Effector CD8-positive, alpha-beta T cell (primary cell): Measurements from ENCODE around the gene MCM5.
"Not testable (repeated sequence)": the region's sequence is repeated elsewhere in the genome, so short reads cannot be mapped to it uniquely, and the experiment has no call there.

Experiments
- DNase-seq: peaks from one replicate; lab custom pipeline; 2025; lab: John Stamatoyannopoulos, UW

Gene MCM5

DNA sequence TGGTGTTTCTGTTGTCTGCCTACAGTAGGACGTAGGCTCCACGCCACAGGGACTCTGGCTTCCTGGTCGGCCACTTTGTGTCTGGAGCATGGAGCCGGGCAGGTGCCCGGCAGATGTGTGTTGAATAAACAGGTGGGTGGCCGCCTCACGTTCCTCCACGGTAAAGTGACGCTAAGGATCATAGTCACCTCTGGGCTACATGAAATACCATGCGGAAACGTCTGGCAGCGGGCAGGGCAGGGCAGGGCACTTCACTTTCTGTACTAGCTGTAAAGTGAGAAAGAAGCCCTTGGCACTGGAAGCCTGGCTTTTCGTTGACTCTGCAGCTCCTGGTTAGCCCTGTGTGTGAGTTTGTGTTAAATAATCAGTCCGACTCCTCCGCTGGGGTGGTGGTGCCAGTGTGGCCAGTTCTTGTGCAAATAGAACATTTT, 52.4 kb downstream of the MCM5 start:
- DNase-seq, result no peak

DNA sequence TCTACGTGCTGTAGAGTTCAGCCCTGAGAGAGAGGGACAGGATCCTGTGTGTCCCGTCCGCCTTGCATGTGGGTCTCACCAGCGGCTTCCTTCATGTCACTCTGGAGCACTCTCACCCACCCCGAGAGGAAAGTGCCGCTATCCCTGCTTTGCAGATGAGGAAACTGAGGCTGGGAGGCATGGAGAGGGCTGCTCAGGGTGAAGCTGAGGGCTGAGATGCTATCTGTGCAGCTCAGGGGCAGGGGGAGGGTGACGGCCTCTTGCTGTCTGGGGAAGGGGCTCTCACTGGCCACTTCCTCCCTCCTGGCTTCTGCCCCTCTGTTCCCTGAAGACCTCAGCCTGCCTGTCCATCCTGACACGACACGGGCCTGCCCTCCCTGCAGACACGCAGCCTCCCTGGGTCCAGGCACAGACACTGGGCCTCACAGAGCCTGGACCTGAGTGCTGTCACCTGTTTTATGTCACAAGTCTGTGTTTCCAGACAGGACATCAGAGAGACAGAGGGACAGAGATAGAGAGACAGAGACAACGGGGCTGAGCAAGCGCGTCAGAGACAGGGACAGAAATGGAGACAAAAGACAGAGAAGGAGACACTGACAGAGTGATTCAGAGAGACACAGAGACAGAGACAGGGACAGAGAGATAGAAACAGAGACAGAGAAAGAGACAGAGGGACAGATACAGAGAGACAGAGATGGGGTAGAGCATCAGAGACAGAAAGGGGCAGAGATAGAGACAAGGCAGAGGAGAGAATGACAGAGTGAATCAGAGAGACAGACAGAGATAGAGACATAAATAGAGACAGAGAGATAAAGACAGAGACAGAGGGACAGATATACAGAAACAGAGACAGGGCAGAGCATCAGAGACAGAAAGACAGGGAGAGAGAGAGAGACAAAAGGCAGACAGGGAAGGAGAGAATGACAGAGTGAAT, 53.1 kb downstream of the MCM5 start:
- no peak for DNase-seq

DNA sequence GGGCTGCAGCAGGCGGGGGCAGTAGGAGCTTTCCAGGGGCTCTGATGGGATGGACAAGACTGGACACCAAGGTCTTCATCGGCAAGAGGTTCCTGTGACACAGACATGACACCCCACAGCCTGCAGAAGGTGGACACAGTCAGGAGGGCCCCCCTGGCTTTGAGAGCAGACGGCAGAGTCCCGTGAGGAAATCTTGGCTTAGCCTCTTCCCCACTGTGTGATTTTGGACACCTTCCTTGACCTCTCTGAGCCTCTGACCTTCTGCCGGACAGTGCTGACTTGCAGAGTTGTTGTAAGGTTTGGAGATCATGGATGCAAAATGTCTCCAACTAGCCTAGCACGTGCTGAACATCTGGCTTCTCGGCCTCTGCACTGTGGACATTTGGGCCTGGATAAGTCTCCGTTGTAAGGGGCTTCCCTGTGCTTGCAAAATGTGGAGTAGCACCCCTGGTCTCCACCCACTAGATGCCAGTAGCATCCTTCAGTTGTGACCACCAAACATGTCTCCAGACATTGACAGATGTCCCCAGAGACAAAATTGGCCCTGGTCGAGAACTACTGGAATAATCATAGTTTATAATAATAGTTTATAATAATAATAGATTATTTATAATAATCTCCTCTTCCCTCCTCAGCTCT, 54.6 kb downstream of the MCM5 start:
- no peak for DNase-seq

DNA sequence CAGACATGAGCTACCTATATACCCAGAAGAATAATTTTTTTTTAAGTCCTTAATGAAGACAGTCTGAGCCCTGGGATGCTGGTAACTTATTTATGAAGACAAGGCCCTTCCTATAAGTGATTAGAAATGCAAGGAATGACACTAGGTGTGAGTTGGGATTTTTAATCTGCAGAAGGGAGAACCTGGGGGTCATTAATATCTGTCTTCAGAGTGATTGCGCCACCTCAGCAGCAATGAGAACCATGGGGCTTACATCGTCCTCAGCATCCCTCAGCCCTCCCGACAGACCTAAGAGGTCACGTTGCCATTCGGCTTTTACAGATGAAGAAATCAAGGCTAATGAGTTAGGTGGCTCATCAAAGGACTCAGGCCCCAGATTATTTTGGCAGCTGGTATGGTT, 55.6 kb downstream of the MCM5 start:
- DNase-seq, result no peak

DNA sequence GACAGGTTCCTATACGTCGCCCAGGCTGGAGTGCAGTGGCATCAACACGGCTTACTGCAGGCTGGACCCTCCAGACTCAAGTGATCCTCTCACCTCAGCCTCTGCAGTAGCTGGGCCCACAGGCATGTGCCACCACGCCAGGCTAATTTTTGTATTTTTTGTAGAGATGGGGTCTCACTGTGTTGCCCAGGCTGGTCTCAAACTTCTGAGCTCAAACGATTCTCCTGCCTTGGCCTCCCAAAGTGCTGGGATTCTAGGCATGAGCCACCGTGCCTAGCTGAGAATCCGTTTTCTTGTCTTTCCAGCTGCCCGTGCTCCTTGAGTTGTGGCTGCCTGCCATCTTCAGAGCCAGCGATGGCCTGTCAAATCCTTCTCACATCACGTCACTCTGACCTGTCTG, 56.8 kb downstream of the MCM5 start:
- no peak for DNase-seq

DNA sequence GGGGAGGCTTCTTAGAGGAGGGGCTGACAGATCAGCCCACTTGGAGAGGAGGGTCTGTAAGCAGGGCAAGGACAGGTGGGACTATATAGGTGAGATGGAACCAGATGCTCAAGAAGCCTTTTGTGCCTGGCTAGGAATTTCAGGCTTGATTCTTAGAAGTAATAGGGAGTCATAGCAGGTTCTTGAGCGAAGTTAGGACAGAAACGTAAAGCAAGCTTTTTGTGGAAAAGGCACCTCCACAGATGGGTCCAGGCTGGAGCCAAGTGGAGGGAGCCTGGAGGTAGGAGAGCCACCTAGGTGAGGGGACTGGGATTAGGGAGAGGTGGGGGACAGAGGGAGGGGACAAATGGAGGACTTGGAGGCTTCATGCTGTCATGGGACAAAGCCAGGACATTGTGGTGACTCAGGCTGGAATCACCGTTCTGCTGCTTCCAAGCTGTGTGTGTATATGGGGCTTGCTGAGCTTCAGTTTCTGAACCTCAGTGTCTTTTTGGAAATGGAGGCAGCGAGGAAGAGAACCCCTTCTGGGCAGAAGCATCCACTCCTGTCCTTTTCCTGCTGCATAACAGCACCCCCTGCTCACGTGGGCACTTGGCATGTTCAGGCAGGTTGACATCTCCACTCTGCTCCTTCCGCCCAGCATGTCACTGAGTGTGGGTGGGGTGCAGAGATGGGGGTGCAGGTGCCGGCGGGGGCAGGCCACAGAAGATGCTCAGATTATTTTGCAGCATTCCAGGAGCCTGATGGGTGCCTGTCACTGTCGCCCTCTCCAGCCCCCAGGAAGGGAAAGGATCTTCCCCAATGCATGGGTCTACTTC, 58.0 kb downstream of the MCM5 start:
- no peak for DNase-seq

DNA sequence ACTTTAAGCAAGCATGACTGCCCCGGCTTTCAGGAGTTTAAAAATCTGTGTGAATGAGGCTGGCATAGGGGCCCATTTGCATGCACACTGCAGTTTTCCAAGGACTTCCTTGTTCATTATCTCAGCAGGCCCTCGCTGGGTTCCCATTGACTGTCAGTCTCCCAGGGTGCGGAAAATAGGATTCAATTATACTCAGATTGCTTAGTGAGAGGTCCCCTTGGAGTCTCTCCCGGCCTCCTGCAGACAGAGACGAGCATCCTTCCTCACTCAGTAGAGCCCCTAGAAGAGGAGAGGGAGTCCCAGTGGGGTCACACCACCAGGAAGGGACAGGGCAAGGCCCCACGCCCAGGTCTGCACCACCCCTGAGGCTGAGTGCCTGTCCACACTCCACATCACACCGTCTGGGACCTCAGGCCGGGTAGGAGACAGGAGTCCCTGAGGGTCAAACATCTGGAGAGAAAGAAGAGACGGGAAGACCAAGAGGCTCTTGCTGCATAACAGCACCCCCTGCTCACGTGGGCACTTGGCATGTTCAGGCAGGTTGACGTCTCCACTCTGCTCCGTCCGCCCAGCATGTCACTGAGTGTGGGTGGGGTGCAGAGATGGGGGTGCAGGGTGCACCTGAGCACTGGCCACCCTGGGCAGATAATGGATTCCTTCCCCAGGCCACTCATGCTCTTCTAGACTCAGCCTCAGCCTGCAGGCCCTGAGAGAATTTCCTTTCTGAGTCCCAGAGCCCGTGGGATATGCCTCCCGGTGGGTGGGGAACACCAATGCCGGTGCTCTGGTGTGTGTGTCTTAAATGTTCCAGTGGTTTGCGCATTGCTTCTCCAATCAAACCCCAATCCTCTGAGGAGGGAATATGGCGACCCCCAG, 58.8 kb downstream of the MCM5 start:
- DNase-seq, result no peak

DNA sequence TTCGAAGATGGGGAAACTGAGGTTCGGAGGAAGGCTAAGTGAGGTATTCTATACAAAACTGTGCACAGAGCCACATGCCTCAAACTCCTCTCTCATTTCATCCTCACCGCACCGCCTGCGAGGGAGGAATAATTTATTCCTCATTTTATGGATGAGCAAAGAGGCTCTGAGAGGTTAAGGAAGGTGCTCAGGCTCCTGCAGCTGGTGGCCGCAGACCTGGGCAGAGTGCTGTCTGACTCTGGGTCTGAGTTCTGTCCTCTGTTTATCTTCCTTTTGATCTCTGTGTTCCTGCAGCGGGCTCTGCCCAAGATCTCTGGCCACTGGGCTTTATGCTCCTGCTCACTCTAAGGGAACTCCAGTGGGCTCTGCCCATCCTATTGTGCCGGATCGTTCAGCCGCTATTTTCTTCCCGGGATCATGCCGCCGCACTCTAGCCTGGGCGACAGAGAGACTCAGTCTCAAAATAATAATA, 59.5 kb downstream of the MCM5 start:
- DNase-seq, result no peak

DNA sequence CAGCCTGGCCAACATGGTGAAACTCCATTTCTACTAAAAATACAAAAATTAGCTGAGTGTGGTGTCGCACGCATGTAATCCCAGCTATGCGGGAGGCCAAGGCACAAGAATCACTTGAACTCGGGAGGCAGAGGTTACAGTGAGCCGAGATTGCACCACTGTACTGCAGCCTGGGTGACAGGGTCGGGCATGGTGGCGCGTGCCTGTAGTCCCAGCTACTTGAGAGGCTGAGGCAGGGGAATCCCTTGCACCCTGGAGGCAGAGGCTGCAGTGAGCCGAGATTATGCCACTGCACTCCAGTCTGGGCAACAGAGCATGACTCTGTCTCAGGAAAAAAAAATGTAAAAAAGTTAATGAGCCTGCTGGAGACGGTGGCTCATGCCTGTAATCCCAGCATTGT, 60.0 kb downstream of the MCM5 start:
- DNase-seq, result not testable (repeated sequence)

DNA sequence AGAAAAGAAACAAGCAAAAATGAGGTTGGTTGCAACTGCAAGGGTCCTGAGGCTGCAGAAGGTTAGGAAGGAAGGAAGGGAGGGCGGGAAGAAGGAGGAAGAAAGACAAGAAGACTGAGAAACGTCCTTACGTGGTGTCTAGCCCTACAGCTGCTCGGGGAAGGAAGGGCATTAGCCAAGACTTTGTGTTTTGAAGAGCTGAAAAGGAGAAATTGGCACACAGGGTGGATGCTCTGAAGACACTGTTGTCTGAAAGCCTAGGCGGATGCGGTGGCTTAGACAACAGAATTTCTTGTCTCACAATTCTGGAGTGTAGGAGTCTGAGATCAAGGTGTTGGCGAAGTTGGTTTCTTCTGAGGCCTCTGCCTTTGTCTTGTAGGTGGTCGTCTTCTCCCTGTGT, 60.7 kb downstream of the MCM5 start:
- DNase-seq, result no peak

DNA sequence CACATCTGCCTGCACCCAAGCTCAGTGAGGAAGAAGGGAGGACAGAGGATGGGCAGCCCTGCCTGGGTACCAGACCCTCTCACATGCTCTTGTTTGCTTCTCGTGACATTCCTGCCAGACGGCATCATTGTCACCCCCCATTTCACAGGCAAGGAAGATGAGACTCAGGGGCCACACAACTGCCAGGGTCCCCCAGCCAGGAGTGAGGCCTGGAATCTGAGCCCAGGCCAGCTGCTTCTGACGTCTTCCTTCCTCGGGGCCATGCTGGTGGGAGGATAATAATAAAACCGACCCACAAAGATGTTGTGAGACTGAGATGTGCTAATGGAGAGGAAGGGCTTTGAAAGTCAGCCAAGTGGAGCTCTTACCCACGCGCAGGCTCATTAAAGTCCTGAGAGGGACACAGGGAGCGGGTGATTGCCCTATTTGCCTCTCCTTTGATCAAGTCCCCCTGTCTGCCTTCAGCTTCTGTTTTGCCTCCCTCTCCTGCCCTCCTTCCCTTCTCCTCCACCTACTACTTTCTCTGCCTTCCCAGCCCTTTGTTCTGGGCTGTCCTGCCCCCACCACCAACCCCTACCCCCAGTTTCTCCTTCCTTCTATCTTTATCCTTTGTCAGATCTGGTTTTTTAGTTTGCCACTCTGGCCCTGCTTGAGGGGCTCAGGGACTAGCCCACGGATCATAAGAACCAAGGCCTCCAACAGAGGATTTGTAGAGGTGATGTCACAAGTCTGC, 62.7 kb downstream of the MCM5 start:
- DNase-seq, result no peak

DNA sequence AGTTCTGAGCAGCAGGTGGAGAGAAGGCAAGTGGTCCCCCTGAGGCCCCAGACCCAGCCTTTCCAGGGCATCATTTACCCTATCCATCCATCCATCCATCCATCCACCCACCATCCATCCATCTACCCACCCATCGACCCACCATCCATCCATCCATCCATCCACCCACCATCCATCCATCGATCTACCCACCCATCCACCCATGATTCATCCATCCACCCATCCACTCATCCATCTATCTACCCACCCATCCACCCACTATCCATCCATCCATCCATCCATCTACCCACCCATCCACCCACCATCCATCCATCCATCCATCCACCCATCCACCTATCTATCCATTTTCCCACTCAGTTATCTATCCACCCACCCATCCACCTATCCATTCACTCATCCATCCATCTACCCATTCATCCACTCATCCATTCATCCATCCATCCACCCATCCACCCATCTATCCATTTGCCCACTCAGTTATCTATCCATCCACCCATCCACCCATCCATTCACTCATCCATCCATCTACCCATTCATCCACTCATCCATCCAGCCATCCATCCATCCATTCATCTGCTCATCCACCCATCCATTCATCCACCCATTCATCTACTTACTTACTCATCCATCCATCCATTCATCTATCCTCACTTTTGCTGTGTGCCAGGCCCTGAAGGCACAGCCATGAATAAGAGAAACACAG, 63.4 kb downstream of the MCM5 start:
- no peak for DNase-seq

DNA sequence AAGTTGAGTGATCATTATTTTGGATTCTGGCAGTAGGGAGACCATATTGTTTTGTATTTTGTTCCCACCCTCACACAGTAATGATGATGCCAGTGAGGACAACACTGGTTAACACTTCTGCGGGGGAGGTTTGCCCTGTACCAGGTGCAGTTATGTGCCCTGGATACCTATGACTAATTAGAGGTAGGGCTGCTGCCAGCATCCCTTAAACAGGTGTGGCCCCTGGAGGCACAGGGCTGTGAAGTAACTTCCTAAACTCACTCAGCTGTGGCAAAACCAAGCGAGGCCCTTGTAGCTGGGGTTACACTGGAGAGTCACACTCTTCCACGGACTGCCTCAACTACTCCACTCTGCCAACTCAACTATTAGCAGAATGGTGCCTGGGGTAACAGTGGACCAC, 64.5 kb downstream of the MCM5 start:
- no peak for DNase-seq

DNA sequence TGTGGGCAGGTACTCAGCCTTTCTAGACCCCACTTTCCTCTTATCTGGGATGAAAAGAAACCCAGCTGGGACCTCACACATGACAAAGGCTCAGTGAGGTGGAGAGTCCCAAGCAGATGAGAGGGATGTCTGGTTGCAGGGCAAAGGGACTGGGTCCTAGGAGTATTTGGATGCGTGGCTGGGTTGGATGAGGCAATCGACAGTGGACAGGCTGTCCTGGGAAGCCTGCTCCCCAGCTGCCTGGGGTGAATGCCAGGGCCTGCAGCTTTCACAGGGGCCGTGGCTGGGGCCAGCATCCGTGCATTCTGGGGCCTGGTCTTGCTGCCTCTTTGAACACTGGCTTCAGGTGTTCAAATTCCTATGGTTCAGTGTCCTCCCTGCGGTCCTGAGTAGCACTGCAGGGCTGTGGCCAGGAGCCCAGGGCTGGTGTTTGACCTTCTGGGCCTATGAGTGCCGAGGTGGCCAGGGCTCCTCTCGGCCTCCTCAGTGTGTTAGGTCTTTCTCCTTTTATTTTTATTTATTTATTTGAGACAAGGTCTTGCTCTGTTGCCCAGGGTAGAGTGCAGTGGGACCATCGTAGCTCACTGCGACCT, 65.3 kb downstream of the MCM5 start:
- no peak for DNase-seq

DNA sequence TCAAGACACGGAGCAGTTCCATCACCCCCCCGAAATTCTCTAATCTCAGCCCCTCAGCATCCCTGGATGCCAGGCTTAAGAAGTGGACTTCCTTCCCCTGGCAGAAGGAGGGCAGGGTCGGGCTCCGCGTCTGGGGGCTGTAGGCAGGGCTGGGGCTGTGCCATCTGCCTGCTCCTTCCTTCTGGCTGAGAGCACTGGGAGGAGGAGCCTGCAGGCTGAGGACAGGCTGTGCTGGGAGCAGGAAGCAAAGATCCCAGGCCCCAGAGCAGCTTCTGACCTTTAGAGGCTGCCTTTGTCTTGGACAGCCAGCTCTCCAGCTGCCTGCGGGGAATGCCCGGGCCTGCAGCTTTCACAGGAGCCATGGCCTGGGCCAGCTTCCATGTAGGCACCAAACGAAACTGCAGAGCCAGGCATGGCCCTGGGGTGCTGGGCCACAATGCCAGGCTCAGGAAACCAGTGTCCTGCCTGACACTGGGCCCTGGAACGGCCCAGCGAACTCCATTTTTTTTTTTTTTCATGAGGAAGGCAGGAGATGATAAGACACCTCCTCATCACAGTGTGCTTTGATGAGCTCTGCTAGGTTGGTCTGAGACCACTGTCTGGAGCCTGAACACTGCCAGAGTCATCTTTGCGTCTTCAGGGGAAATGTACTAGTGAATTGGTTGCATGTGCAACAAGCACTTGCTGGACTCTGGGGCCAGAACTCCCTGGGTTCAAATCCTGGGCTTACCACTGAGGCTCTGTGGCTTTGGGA, 67.9 kb downstream of the MCM5 start:
- no peak for DNase-seq

DNA sequence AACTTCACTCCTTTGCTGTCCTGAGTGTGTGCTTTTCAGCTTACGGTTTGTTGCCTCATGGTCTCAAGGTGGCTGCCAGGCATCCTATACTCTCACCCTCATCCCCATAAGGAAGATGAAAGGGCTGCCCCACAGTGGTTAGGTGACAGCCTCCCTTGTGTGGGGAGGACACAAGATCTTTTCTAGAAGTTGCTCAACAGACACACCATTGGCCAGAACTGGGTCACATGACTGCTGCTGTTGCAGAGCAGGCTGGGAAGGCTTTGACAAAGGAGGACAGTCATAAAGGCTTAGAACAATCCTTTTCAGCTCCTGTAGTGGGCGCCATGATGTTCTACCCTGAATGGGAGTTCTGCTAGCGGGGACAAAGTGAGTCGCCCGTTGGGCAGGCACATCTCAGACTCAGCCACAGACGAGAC, 71.0 kb downstream of the MCM5 start:
- DNase-seq, result no peak

DNA sequence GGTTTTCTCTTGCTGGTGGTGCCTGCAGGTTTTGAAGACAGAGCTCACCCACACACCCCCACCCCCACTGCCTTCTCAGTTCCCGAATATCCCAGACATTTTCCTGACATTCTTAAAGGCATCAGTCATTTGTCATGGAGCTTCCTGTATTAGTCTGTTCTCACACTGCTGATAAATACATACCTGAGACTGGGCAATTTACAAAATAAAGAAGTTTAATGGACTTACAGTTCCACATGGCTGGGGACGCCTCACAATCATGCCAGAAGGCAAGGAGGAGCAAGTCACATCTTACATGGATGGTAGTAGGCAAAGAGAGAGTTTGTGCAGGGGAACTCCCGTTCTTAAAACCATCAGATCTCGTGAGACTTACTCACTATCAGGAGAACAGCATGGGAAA, 71.6 kb downstream of the MCM5 start:
- DNase-seq, result not testable (repeated sequence)

DNA sequence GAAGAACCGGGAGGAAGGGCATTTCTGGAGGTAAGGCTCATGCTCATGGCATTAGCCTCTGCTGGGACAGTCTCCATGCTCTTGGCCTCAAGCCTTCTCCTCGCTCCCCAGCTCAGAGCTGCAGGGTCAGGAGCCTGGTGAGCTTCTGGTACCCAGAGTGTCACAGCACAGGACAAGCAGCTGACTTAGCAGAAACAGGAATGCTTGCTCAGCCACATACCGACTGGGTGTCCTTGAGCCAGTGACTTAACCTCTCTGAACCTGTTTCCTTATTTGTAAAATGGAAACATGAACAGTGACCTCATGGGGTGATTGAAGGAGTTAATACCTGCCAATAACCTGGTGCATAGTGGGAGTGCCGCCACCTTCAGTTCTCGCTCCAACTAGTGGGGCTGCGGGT, 72.5 kb downstream of the MCM5 start:
- DNase-seq, result no peak

DNA sequence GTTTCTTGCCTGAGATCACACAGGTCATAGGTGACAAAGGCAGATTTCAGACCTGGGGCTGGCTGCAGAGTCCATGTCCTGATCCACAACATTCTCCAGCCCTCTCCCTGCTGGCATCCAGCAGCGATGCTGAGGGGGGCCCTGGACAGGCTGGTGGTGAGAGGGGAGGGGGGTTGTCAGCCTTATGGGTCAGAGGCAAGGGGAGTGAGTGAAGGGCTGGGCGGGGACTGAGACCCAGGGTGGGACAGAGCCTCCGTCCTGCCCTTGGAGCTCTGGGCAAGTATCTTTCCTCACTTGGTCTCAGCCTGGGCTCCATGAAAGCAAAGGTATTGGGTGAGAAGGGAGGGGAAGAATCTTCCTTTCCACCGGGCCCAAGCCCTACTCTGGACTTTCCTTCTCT, 74.0 kb downstream of the MCM5 start:
- no peak for DNase-seq
